Stimulated activated CD4-positive, alpha-beta T cell treated with anti-CD3 and anti-CD28 coated beads, Interleukin-2, amount 100 ng/mL, for 4 hours (primary cell): ENCODE data around the gene CHRNA4.

Experiments used
- DNase-seq: peaks from one replicate; pipeline ENCODE4 v3.0.0-alpha.2; 2020; ENCODE audit warnings: low read depth

Gene CHRNA4

DNA sequence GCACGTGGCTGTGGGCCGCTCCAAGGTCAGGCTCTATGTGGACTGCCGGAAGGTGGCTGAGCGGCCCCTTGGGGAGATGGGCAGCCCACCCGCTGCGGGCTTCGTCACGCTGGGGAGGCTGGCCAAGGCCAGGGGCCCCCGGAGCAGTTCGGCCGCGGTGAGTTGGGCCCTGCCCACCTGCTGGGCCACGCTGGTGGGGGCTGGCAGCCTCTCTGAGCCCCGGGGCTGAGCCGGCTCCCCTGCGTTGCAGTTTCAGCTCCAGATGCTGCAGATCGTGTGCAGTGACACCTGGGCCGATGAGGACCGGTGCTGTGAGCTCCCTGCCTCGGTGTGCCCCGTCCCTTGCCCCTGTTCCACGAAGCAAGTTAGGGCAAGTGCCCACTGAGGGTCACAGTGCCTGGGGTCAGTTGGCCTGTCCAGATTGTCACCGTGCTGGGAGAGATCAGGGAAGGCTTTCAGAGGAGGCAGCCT, 41.1 kb downstream of the CHRNA4 start:
- no peak for DNase-seq

DNA sequence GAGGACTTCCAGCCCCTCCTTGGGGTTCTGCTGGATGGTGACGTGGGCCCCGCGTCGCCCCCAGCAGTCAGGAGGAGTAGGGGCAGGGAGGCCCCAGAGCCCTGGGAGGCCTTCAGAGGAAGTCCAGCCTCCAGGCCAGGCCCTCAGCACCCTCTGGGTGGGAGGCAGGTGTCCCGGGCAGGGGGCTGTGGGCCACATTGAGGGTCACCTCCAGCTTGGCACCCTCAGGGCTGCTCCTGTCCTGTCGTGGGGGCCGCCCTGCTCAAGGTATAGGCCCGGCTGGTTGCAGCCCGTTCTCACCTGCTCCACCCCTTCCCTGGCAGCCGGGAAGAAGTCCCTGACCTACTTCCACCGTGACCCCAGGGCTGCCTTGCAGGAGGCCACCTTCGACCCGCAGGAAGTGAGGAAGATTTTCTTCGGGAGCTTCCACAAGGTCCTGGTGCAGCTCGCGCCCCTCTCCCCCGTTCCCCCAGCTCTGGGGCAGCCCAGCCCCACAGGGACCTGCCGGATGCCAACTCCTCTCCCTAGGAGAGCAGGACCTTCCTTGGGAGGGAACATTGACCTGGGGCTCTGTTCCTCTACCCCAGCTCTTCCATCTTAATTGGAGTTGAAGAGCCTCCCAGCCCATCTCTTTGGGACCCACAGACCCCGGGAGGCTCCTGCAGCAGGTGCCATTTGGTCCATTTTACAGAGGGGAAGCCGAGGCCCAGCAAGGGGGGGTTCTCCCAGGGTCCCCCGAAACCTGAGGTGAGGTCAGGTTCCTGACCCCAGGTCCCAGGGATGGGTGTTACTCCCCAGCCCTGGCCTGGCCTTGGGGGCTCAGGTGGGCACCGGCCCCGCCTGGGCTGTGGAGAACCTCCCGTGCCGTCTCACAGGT, 41.7 kb downstream of the CHRNA4 start:
- no peak for DNase-seq

DNA sequence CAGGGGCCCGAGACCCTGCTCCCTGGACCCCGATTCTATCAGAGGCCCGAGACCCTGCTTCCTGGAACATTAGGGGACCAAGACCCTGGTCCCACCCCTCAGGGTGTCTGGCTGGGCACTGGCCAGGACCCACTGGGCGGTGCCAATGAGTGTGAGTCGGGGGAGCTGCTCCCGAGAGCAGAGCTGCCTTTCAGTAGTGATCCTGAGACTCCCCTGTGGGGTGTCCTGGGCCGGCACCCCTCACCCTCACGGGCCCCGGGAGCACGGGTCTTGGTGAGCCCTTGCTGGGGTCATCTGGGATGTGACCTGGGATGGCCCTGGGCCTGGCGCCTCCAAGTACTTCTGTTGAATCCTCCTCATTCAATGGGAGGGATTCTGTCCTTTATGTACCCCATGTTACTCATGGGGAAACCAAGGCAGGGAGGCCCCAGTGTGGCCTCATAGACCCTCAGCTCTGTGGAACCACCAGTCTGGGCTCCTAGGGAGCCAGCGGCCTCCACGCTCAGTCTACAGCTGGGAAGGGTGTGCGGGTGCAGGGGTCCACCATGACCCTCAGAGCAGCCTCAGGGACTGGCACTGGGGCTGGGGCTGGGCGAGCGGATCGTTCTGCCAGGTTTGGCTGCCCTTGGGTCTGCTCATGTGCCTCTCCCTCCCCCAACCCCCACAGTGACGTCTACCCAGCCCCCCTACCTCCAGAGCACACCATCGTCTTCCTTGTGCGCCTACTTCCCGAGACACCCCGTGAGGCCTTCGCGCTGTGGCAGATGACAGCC, 42.6 kb downstream of the CHRNA4 start:
- no peak for DNase-seq

DNA sequence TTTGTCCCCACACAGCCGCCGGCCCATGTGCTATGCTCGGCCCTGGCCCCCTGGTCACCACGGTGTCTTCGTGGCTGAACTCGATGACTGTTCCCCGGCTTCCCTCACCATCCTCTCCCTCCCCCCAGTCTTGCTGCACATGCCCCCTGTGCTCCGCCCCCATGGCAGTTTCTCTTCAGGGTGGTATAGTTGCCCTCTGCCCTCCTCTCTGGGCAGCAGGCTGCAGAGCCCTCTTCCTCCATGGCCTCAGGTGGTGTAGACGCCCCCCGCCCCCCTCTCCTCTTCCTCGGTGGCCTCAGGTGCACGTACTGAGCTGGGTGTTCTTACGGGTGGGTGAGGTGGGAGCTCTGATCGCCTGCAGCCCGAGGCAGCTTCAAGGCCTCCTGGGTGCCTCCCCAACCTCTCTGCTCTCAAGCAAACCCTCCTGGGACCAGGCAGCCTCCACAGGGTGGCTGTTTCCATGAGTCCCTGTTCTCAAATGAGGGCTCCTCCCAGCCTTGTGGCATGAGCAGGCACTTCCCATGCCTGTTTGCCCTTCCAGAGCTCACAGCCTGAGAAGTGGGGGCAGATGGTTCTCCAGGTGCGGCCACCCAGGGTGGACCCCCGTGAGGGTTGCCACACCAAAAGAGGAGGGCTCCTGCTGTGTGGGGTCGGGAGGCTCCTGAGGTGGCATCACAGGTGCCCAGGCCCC, 43.4 kb downstream of the CHRNA4 start:
- no peak for DNase-seq

DNA sequence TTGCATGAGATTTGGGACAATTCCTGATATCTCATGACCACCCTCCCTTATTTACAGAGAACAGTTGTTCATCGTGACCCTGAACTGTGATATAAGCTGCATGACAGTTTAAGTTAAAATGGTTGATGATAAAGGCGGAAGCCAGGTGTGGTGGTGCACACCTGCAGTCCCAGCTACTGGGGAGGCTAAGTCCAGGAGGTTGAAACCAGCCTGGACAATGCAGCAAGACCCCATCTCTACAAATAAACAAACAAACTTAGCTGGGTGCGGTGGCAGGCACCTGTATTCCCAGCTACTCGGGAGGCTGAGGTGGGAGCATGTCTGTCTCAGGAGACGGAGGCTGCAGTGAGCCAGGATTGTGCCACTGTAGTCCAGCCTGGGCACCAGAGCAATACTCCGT, 44.1 kb downstream of the CHRNA4 start:
- DNase-seq, result no peak

DNA sequence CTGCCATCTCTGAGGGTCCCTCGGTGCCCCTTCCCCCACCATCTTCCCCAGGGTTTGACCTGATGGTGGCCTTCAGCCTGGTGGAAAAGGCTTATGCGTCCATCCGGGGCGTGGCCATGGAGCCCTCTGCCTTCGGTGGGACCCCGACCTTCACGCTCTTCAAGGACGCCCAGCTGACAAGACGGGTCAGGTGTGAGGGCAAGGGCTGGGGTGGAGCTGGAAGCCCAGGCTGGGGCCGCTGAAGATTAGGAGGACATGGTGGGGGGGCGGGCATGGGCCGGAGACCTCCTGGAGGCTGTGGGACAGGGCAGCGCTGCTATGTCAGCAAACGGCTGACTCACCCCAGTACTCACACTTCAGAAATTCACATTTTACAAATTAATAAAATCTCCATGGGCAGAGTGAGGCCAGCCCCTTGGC, 44.6 kb downstream of the CHRNA4 start:
- no peak for DNase-seq

DNA sequence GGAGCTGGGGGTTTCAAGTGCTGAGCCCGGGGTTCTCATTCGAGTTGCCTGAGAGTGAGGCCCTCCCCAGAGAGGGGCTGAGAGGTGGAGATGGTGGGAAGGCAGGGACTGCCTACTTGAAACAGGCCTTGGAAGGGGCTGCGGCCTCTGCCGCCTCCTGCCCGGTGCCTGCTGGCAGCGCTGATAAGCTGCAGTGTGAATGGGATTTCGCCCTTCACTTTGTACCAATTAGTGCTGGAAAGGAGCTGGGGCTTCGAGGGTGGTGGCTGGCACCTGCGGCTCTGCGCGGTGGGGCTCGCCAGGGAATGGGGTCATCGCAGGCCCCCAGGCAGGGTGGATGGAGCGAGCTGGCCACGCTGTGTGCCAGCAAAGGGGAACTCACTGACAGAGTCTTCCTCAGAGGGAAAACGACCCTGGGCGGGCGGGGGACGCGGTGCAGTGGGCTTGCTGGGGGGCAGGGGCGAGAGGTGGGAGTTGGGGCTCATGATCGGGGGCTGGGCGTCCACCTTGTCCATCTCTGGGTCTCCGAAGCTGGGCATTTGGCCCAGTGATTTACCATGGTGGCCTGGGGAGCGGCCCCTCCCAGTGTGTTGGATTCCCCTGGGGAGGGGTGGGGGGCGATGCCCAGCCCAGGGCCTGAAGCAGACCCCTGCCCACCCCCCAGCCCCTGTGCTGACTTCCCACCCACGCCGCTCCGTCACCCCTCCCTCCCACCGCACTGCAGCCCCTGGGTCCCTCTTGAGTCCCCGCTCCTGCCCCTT, 45.2 kb downstream of the CHRNA4 start:
- no peak for DNase-seq

DNA sequence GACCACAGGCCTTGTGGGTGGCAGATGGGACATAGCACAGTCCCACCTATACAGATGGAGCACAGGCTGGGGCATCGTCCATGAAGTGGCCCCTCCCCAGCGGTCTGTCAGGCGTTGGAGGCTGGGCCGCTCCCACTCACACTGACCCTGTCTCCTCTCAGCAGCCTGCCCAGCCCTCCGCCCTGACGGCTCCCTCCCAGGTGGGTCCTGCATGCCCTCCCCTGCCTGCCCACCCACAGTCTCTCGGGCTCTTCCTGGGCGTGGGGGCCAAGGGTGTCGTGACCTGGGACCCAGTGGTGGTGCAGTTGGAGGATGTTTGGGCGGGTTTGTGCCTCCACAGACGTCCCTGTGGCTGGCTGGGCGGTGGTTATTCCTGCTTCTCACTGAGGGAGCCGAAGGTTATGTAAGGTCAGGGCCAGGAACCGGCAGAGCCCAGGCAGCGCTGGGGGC, 45.9 kb downstream of the CHRNA4 start:
- DNase-seq, result no peak

DNA sequence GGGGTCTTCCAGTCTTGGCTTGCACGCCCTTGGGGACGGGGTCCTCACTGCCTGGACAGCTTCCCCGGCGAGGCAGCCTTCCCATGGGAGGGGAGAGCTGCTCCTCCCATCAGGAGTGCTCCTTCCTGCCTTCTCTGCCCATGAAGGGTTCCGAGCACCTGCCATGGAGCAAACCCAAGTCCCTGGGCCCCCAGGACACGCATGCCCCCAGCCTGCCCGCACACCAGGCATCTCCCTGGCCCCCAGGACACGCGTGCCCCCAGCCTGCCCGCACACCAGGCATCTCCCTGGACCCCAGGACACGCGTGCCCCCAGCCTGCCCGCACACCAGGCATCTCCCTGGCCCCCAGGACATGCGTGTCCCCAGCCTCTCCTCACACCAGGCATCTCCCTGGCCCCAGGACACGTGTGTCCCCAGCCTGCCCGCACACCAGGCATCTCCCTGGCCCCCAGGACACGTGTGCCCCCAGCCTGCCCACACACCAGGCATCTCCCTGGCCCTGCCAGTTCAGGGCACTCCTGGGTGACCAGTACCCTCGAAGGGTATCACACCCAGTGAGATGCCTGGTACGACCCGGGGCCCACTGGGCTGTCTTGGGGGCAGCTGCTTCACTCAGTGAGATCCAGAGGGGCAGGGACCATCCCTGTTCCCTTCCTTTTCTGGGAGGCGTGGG, 46.4 kb downstream of the CHRNA4 start:
- DNase-seq, result no peak

DNA sequence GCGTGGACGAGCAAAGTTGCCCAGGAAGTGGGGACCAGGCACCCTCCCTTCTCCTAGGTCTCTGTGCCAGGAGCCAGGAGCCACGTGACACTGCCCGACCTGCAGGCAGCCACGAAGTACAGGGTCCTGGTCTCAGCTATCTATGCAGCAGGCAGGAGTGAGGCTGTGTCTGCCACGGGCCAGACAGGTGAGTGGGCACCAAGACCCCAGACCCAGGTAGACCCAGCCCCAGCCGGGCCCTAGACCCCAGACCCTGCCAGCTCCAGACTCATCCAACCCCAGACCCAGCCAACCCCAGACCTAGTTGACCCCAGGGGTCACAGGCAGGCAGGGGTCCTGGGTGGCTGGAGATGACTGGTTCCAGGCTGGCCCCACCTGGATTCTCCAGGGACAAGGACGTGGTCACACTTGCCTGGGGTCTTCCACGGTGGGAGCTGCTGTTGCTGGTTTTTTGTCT, 47.1 kb downstream of the CHRNA4 start:
- DNase-seq, result no peak

DNA sequence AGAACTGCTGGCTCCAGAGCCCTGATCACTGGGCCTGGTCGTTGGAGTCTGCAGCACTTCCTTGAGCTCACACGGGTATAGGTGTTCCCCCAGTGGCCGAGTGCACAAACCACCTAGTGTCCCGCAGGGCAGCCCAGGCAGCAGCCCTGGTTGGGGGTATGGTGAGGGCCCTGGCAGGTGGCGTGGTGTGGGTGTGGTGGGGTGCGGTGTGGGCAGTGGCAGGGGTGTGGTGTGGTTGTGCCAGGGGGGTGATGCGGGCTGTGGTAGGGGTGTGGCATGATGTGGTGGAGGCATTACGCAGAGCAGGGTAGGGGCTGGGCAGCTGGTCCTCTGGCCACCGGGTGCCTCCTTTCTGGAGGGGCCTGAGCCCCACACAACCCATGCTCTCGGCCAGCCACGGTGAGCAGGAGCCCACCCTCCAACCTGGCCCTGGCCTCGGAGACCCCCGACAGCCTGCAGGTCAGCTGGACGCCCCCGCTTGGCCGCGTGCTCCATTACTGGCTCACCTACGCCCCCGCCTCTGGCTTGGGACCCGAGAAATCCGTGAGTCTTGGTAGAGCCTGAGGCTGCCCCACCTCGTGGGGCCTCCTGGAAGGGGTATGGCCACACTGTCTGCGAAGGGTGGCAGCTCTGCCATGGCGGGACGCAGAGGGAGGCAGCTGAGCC, 47.7 kb downstream of the CHRNA4 start:
- DNase-seq, result no peak

DNA sequence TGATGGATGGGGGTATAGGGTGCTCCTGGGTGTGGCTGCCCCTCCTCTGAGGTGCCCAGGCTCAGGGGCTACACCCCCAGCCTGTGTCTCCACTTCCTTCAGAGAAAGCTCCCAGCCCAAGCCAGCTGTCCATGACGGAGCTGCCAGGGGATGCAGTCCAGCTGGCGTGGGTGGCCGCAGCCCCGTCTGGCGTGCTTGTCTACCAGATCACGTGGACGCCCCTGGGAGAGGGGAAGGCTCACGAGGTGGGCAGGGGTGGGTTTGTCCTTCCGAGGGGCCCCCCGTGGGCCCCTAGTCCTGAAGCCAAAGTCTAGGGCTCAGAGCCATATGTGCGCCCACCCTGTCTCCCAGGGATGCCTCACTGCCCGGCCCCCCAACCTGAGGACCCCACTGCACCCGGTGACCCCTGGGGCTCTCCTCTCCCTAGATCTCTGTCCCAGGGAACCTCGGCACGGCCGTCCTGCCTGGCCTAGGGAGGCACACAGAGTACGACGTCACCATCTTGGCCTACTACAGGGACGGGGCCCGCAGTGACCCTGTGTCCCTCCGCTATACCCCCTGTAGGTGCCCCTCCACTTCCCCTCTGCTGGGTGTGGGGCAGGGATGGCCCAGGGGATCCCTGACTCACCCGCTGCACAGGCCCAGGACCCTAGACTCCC, 48.3 kb downstream of the CHRNA4 start:
- DNase-seq, result no peak

DNA sequence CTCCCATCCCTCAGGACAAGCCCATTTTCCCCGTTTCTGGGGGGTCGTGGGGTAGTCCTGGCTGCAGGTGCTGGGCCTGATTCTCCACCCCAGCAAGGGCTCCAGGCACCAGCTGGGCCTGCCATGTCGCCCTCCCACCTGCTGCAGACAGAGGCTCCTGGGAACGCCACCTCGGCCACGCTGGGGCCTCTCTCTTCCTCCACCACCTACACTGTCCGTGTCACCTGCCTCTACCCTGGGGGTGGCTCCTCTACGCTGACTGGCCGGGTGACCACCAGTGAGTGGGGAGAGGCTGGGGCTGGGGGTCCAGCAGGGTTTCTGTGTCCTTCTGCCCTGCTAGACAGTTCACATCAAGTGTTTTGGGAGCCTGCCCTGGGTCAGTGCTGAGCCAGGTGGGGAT, 48.9 kb downstream of the CHRNA4 start:
- DNase-seq, result no peak

DNA sequence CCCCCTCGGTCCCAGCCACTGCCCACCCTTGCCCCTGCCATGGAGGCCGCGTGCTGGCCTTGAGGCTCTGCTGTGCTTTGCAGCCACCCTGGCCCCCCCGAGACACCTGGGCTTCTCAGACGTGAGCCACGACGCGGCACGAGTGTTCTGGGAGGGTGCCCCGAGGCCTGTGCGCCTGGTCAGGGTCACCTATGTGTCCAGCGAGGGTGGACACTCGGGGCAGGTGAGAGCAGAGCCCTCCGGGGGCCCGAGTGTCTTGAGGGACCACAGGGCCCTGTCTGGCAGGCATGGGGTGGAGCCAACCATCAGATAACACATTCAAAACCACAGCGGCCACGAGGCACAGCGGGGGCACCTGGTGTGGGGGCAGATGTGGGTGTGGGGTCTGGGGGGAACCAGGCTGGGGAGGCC, 49.3 kb downstream of the CHRNA4 start:
- no peak for DNase-seq

DNA sequence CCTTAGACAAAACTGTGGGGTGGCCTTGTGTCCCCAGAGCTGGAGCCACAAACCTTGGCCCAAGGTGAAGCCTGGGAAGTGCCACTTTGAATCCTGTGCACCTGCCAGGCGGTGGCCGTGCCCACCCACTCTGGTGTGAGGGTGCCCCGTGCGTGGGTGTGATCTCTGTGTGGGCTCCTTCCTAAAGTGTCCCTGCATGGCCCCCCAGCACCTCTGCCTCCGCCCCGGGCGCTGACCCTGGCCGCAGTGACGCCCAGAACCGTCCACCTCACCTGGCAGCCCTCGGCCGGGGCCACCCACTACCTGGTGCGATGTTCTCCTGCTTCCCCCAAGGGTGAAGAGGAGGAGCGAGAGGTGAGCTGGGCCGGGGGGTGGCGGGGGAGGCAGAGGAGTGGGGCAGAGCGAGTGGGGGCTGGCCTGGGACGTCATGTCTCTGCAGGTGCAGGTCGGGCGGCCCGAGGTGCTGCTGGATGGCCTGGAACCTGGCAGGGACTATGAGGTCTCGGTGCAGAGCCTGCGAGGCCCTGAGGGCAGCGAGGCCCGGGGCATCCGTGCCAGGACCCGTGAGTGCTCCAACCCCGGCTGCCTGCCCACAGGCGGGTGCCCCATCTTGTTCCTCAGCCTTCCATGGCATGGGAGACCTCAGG, 49.8 kb downstream of the CHRNA4 start:
- DNase-seq, result no peak

DNA sequence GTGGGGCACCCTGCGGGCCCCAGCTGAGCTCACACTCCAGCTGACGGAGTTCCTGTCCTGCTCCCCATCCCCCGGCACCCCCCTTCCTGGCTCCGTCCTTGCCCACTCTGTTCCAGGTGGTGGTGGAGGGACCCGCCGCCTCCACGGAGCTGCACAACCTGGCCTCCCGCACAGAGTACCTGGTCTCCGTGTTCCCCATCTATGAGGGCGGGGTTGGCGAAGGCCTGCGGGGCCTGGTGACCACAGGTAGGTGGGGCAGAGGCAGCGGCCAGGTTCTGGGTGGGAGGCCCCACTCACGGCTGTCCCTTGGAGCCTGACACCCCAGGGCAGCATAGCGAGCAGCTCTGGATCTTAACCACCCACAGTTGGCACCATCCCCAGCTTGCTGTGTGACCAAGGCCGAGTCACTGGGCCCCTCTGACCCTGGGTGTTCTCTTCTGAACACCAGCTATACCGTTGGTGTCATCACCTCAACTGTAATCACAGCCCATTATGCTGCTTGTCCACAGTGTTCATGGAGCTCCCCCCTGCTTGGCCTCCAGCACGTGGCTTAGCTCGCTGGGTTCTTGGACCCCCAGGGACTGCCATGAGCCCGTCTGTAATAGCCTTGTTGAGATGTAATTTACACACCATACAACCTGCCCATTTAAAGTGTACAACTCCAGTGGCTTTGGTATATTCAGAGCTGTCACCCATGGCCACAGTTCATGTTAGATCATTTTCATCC, 50.7 kb downstream of the CHRNA4 start:
- DNase-seq, result no peak

DNA sequence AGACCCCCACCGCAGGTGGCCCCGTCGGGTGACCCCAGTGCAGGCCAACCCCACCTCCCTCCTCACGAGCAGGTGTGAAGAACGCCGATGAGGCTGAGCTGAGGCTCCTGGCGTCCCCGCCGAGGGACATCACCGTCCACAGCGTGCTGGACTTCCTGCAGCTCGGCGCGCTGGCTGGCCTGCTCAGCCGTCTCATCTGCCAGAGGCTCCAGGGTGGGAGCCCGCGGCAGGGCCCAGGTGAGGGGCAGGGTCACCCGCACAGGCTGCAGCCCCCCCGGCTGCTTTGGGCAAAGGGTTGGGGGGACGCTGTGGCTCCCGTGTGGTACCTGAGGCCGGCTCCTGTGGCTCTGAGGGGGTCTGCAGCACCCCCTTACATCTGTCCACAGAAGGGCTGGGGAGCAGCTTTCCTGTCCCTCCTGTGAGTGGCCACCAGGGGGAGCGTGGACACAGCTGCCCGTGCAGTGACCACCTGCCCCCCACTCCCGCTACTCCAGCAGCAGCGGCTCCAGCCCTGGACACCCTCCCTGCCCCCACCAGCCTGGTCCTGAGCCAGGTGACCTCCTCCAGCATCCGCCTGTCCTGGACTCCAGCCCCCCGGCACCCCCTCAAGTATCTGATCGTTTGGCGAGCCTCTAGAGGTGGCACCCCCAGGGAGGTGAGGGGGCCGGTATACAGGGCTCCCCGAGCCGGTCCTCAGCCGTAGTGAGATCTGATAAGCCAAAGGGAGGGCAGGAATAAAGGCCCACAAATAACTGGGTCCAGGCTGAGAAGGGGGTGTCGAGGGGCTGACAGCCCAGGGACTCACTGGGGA, 51.7 kb downstream of the CHRNA4 start:
- no peak for DNase-seq
